Endothelial cell (in vitro differentiated cells): Measurements from ENCODE around the gene GRM4. TPM values are rescaled to one million over a fixed set of nuclear protein-coding genes. Genes with fewer than 3 reads are reported as not detected.

Experiments used
- DNase-seq: peaks from one replicate; pipeline ENCODE4 v3.0.0; 2021; ENCODE audit warnings: low spot score
- H3K27ac Mint-ChIP-seq: one replicate; pipeline ENCODE4 v1.8.0; 2021; ENCODE audit warnings: mixed read lengths, inconsistent platforms; ENCODE audit not compliant: unreplicated experiment
- H3K27me3 Mint-ChIP-seq: one replicate; pipeline ENCODE4 v1.8.0; 2021; ENCODE audit warnings: mild to moderate bottlenecking, moderate library complexity, mixed read lengths, inconsistent platforms; ENCODE audit not compliant: unreplicated experiment
- H3K36me3 Mint-ChIP-seq: one replicate; pipeline ENCODE4 v1.8.0; 2021; ENCODE audit warnings: mild to moderate bottlenecking, low read depth, mixed read lengths, inconsistent platforms; ENCODE audit not compliant: unreplicated experiment
- H3K4me1 Mint-ChIP-seq: one replicate; pipeline ENCODE4 v1.8.0; 2021; ENCODE audit warnings: mild to moderate bottlenecking, mixed read lengths, inconsistent platforms; ENCODE audit not compliant: unreplicated experiment
- H3K4me3 Mint-ChIP-seq: one replicate; pipeline ENCODE4 v1.8.0; 2021; ENCODE audit warnings: mild to moderate bottlenecking, mixed read lengths, inconsistent platforms; ENCODE audit not compliant: unreplicated experiment
- H3K9me3 Mint-ChIP-seq: one replicate; pipeline ENCODE4 v1.8.0; 2021; ENCODE audit warnings: mixed read lengths, inconsistent platforms; ENCODE audit not compliant: unreplicated experiment
- total RNA-seq: library from RNA; stranded (reverse); fragmentation: NEBNext Ultra II Directional; extraction: Animal tissue kit (Norgen Biotek cat#: 25700); gene quantifications from one replicate; pipeline ENCODE4 v1.2.1, GENCODE V29; 2021; ENCODE audit not compliant: unreplicated experiment
- TF ChIP-seq, protein P1 (sequence below): fragments of 200-600 bp; sonication (generic); IDR thresholded peaks from one replicate; pipeline ENCODE4 v1.5.0; 2021; ENCODE audit warnings: antibody characterized with exemption; ENCODE audit not compliant: unreplicated experiment

The GRM4 gene
- total RNA-seq, 1 donor from 2014 or later = 2.6 TPM

- Mint-ChIP-seq H3K36me3 (no peaks in the 10 kb centered on the region), H3K27ac (no peak overlapping the region), H3K27me3 (peaks cover 24% of the 10 kb centered on the region), H3K9me3 (no peaks in the 10 kb centered on the region), H3K4me1 (peaks cover 10% of the 10 kb centered on the region), H3K4me3 (no peak overlapping the region)
- DNase-seq = no peak
- TF ChIP-seq, protein P1, sequence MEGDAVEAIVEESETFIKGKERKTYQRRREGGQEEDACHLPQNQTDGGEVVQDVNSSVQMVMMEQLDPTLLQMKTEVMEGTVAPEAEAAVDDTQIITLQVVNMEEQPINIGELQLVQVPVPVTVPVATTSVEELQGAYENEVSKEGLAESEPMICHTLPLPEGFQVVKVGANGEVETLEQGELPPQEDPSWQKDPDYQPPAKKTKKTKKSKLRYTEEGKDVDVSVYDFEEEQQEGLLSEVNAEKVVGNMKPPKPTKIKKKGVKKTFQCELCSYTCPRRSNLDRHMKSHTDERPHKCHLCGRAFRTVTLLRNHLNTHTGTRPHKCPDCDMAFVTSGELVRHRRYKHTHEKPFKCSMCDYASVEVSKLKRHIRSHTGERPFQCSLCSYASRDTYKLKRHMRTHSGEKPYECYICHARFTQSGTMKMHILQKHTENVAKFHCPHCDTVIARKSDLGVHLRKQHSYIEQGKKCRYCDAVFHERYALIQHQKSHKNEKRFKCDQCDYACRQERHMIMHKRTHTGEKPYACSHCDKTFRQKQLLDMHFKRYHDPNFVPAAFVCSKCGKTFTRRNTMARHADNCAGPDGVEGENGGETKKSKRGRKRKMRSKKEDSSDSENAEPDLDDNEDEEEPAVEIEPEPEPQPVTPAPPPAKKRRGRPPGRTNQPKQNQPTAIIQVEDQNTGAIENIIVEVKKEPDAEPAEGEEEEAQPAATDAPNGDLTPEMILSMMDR = no peak
These were observed 3.5 kb upstream of the GRM4 start for GRCh38 chr6:34149452-34149810.

DNA sequence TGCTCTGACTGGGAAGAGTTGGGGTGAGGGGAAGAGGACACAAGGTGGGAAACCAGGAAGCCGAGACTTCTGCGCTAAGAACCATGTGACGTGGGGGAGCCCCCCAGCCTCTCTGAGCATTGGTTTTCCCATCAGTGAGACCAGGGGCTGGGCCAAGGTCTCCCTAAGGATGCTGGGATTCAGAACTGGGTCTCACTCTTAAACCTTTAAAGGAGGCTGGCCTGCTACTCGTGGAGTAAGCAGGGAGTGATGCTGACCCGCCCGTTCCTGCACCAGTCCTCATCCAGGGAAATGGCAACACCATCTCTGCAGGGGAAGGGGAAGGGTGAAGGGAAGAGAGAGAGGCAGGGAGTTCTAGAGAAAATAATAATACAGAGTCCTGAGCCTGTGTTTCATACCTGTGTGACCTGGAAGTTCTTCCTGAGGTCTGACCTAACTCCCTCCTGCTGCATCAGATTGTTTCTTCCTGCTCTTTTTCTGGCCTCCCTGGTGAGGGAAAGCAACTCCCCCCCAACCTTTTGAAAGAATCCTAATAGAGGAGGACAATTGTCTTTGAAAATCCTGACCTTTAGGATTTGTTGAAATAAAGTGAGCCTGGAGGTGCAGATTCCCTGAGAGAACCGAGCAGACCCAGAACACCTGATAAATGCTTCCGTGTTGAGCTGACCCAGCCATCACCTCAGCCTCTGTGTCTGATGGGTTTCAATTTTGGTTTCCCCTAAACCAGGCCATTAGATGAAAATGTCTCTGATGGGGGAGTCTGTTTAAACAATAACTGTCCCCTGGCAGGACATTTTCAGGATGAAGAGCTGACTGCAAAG lies 3.0 kb upstream of the GRM4 start:
- no peak overlapping the region for H3K27ac Mint-ChIP-seq
- no peaks in the 10 kb centered on the region for H3K36me3 Mint-ChIP-seq
- H3K27me3 Mint-ChIP-seq = peaks cover 21% of the 10 kb centered on the region
- TF ChIP-seq, protein P1 = no peak
- peaks cover 8% of the 10 kb centered on the region for H3K4me1 Mint-ChIP-seq
- no peak for DNase-seq
- H3K9me3 Mint-ChIP-seq = no peaks in the 10 kb centered on the region
- H3K4me3 Mint-ChIP-seq = no peak overlapping the region

- no peaks in the 10 kb centered on the region for H3K9me3 Mint-ChIP-seq
- H3K4me3 Mint-ChIP-seq = no peak overlapping the region
- peaks cover 8% of the 10 kb centered on the region for H3K4me1 Mint-ChIP-seq
- DNase-seq = no peak
- H3K27ac Mint-ChIP-seq = no peak overlapping the region
- TF ChIP-seq, protein P1 = no peak
- no peaks in the 10 kb centered on the region for H3K36me3 Mint-ChIP-seq
- peaks cover 19% of the 10 kb centered on the region for H3K27me3 Mint-ChIP-seq
These were observed 2.2 kb upstream of the GRM4 start for GRCh38 chr6:34147906-34148630.

DNA sequence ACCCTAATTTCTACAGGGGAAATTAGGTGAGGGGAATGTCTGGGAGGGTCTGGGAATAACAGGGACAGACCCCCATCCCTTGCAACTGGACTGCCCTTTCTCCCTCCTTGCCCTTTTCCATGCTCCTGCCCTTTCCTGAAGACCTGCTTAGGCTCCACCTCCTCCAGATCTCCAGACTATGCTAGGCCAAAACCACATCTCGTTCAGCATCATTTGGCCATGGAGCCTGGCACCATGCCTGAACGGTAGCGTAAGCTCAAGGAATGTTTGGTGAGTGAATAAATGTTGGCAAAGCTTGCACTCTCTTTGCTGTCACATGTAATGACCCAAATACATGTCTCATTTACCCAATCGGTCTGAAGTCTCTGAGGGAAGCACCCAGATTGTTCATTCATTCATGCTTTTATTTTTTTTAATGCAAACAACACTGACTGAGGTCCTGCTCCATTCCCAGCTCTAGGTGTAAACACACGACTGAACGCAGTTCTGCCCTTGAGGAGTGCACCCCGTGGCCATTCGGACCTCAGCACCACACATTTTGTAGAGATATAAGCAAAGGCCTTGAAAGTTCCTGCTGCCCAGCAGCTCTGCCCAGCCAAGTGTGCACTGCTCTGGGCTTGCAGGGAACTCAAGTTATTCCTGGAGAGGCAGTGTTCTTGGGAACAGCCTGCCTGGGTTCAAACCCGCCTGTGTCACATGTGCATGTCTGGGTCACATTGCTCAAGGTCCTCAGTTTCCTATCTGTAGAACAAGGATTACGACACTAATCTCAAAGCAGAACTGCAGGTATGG lies 1.1 kb upstream of the GRM4 start:
- Mint-ChIP-seq H3K27me3 (peaks cover 22% of the 10 kb centered on the region), H3K27ac (no peak overlapping the region), H3K4me1 (peaks cover 8% of the 10 kb centered on the region), H3K36me3 (no peaks in the 10 kb centered on the region), H3K9me3 (no peaks in the 10 kb centered on the region), H3K4me3 (no peak overlapping the region)
- TF ChIP-seq, protein P1 = no peak
- no peak for DNase-seq
